Keratinocyte (primary cell): Measurements from ENCODE around the gene WWC2. TPM values are rescaled to one million over a fixed set of nuclear protein-coding genes. Genes with fewer than 3 reads are reported as not detected.
A peak's percentile ranks its signal among the peaks of the same experiment; 100 is the strongest.

Experiments used
- DNase-seq: peaks from one replicate; pipeline ENCODE4 v3.0.0-alpha.2; 2011; ENCODE audit warnings: low read depth, missing footprints, low spot score
- FAIRE-seq: peaks from 2 replicates; lab custom pipeline; 2011; peaks lifted over from hg19 to GRCh38; lab: Jason Lieb, UNC
- H2AFZ ChIP-seq: 2 replicates; pipeline ENCODE4 v1.6.0; 2012; ENCODE audit warnings: low read length, control low read depth, inconsistent platforms; ENCODE audit not compliant: control insufficient read depth
- H3K27ac ChIP-seq: 2 replicates; pipeline ENCODE4 v1.5.1; 2011; ENCODE audit warnings: low read length; ENCODE audit not compliant: control insufficient read depth, insufficient read depth
- H3K27me3 ChIP-seq: 3 replicates; pipeline ENCODE4 v1.6.0; 2011; ENCODE audit warnings: low read length; ENCODE audit not compliant: control insufficient read depth, insufficient read depth; ENCODE audit errors: extremely low read depth
- H3K36me3 ChIP-seq, 2 experiments: 2 replicates in 1 of 2; 3 replicates in 1 of 2; pipeline ENCODE4 v1.5.1; 2011; ENCODE audit warnings: low read length in 2 of 2, mild to moderate bottlenecking in 1 of 2; ENCODE audit not compliant: control insufficient read depth in 2 of 2, insufficient read depth in 2 of 2; ENCODE audit errors: extremely low read depth in 1 of 2
- H3K4me1 ChIP-seq: 3 replicates; pipeline ENCODE4 v1.5.1; 2011; ENCODE audit warnings: low read length; ENCODE audit not compliant: control insufficient read depth, insufficient read depth; ENCODE audit errors: extremely low read depth
- H3K4me2 ChIP-seq: 3 replicates; pipeline ENCODE4 v1.6.0; 2011; ENCODE audit warnings: low read depth, low read length; ENCODE audit not compliant: control insufficient read depth, insufficient read depth; ENCODE audit errors: extremely low read depth
- H3K4me3 ChIP-seq, 3 experiments: fragments of 200-600 bp in 1 of 3; sonication (generic) in 1 of 3; 2 replicates in 2 of 3; 3 replicates in 1 of 3; pipeline ENCODE4 v1.5.1; 2011 to 2016; ENCODE audit warnings: low read length in 3 of 3, mild to moderate bottlenecking in 3 of 3, control low read depth in 2 of 3, inconsistent platforms in 1 of 3, low read depth in 1 of 3, mixed read lengths in 1 of 3, mixed run types in 1 of 3, moderate library complexity in 1 of 3; ENCODE audit not compliant: control insufficient read depth in 2 of 3, insufficient read depth in 2 of 3; ENCODE audit errors: extremely low read depth in 1 of 3
- H3K79me2 ChIP-seq: 2 replicates; pipeline ENCODE4 v1.6.0; 2012; ENCODE audit warnings: low read length; ENCODE audit not compliant: control insufficient read depth, insufficient read depth
- H3K9ac ChIP-seq: 3 replicates; pipeline ENCODE4 v1.6.0; 2011; ENCODE audit warnings: low read length; ENCODE audit not compliant: control insufficient read depth, insufficient read depth; ENCODE audit errors: extremely low read depth
- H3K9me1 ChIP-seq: 3 replicates; pipeline ENCODE4 v1.6.0; 2011; ENCODE audit warnings: low read length; ENCODE audit not compliant: control insufficient read depth, insufficient read depth; ENCODE audit errors: extremely low read depth
- H3K9me3 ChIP-seq: 2 replicates; pipeline ENCODE4 v1.5.1; 2012; ENCODE audit warnings: low read depth, low read length; ENCODE audit not compliant: control insufficient read depth
- H4K20me1 ChIP-seq: 3 replicates; pipeline ENCODE4 v1.6.0; 2011; ENCODE audit warnings: low read length; ENCODE audit not compliant: control insufficient read depth, insufficient read depth; ENCODE audit errors: extremely low read depth
- CTCF ChIP-seq, 3 experiments: IDR thresholded peaks in 1 of 3; conservative IDR thresholded peaks in 1 of 3; optimal IDR thresholded peaks in 1 of 3; 2 replicates in 2 of 3; 3 replicates in 1 of 3; pipeline versions ENCODE3 to v1.5.1; 2011; ENCODE audit warnings: low read length in 3 of 3, mild to moderate bottlenecking in 3 of 3, moderate library complexity in 2 of 3, control low read depth in 1 of 3, inconsistent platforms in 1 of 3; ENCODE audit not compliant: insufficient read depth in 2 of 3; ENCODE audit errors: extremely low read depth in 1 of 3
- EZH2 ChIP-seq: IDR thresholded peaks from one replicate; pipeline ENCODE4 v1.6.1; 2012; ENCODE audit warnings: inconsistent platforms, mild to moderate bottlenecking, low read length, moderate library complexity
- dilution Hi-C: fragments of 300-500 bp; cut with MboI; formaldehyde crosslinking; loops from one replicate; pipeline ENCODE4 v1.7.0; 2020; ENCODE audit warnings: low sequenced_read_pairs; ENCODE audit not compliant: extremely low pct_ligation_motif_present
- polyA plus RNA-seq, 5 experiments: library from polyadenylated mRNA; depleted of rRNA in 3 of 5; stranded (reverse) in 3 of 5; stranded (forward) in 1 of 5; unstranded in 1 of 5; fragments of >200 nt; gene quantifications; 1 replicate in 1 of 5; 2 replicates in 3 of 5; 3 replicates in 1 of 5; pipeline versions ENCODE4 v1.2.1 to v1.2.3, GENCODE V29; 2011 to 2012; ENCODE audit warnings: missing spikeins in 2 of 5, low read depth in 1 of 5, low replicate concordance in 1 of 5

The WWC2 gene
- polyA plus RNA-seq, 1 donor (not counting 4 experiments of a cell fraction or from before 2014, with no cell fraction given) = 15.4 TPM

GRCh38 chr4:183107891-183108459 is 8.9 kb downstream of the WWC2 start:
- H3K4me2 ChIP-seq = peak overlapping the region; percentile 57
- peaks cover under 1% of the 10 kb centered on the region for H4K20me1 ChIP-seq
- peaks cover 13% of the 10 kb centered on the region for H3K4me1 ChIP-seq
- FAIRE-seq (no peak), DNase-seq (no peak)
- H3K27me3 ChIP-seq = no peaks in the 10 kb centered on the region
- dilution Hi-C loops = no loop called here
- H3K9ac ChIP-seq = peak overlapping the region; percentile 18
- H3K27ac ChIP-seq = peak overlapping the region; percentile 50
- H3K9me3 ChIP-seq = no peaks in the 10 kb centered on the region
- H3K9me1 ChIP-seq = peaks cover 2% of the 10 kb centered on the region
- H3K79me2 ChIP-seq = peaks cover 90% of the 10 kb centered on the region
- TF ChIP-seq EZH2 (no peak), CTCF (optimal IDR thresholded peaks at IDR 0.05 in 1 of 3, IDR thresholded peaks at IDR 0.05 in 1 of 3, conservative IDR thresholded peaks at IDR 0.05 in 1 of 3; ENCODE audit: extremely low read depth in 1 of 3, insufficient read depth in 2 of 3, low read length in 3 of 3) (peak in 1 of 3 experiments; percentile 17)
- no peak overlapping the region for H3K4me3 ChIP-seq
- H3K36me3 ChIP-seq = no peaks in the 10 kb centered on the region
- no peak overlapping the region for H2AFZ ChIP-seq

- Histone ChIP-seq H3K4me3 (no peak overlapping the region), H3K27me3 (no peaks in the 10 kb centered on the region), H3K9ac (no peak overlapping the region), H3K4me1 (peaks cover 13% of the 10 kb centered on the region), H3K9me1 (peaks cover 2% of the 10 kb centered on the region), H3K27ac (no peak overlapping the region), H3K36me3 (no peaks in the 10 kb centered on the region), H3K9me3 (no peaks in the 10 kb centered on the region), H4K20me1 (no peaks in the 10 kb centered on the region), H3K79me2 (peaks cover 91% of the 10 kb centered on the region), H3K4me2 (no peak overlapping the region), H2AFZ (no peak overlapping the region)
- TF ChIP-seq CTCF (optimal IDR thresholded peaks at IDR 0.05 in 1 of 3, IDR thresholded peaks at IDR 0.05 in 1 of 3, conservative IDR thresholded peaks at IDR 0.05 in 1 of 3; ENCODE audit: extremely low read depth in 1 of 3, insufficient read depth in 2 of 3, low read length in 3 of 3) (no peak), EZH2 (no peak)
- no peak for DNase-seq
- FAIRE-seq = no peak
- dilution Hi-C loops = no loop called here
These were observed 11.2 kb downstream of the WWC2 start for GRCh38 chr4:183110244-183110643.
